ENCODE data around the gene RTN4R. TPM values are rescaled to one million over a fixed set of nuclear protein-coding genes. Genes with fewer than 3 reads are reported as not detected.

The RTN4R gene
- total RNA-seq, 1 donor from 2014 or later = 2.9 TPM

DNA sequence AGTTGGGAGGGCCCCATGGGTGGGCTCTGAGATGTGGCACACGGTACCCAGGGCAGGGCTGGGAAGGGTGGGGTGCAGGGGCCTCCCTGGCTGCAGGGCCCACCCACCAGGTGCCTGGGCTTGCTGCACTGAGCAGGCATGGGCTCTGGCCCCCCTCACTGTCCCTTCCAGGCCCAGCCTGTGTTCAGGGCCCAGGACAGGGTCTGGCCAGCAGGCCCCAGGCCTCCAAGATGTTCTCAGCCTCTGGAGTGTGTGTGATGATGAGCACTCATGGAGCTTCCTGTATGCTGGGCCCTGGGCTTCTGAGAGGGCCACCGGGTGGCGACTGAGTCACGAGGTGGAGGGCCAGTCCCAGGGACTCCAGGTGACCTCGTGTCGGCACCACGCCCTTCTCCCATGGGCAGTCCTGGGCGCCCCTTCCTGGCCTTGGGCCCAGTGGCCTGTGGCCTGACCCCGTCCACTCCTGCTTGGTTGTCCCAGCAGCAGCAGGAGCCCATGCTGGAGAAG, 61.4 kb downstream of the RTN4R start:
- no peak for FAIRE-seq
- no peaks in the 10 kb centered on the region for H3K36me3 Mint-ChIP-seq (ENCODE audit: low read depth, unreplicated experiment)

GRCh38 chr22:20205964-20206708, 62.0 kb downstream of the RTN4R start:
- TF ChIP-seq EZH2 (IDR thresholded peaks at IDR 0.05; ENCODE audit: insufficient read depth, low read length) = no peak
- TF ChIP-seq, protein P1, sequence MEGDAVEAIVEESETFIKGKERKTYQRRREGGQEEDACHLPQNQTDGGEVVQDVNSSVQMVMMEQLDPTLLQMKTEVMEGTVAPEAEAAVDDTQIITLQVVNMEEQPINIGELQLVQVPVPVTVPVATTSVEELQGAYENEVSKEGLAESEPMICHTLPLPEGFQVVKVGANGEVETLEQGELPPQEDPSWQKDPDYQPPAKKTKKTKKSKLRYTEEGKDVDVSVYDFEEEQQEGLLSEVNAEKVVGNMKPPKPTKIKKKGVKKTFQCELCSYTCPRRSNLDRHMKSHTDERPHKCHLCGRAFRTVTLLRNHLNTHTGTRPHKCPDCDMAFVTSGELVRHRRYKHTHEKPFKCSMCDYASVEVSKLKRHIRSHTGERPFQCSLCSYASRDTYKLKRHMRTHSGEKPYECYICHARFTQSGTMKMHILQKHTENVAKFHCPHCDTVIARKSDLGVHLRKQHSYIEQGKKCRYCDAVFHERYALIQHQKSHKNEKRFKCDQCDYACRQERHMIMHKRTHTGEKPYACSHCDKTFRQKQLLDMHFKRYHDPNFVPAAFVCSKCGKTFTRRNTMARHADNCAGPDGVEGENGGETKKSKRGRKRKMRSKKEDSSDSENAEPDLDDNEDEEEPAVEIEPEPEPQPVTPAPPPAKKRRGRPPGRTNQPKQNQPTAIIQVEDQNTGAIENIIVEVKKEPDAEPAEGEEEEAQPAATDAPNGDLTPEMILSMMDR (IDR thresholded peaks at IDR 0.05; ENCODE audit: insufficient read depth, low read depth, low read length) = no peak
- Mint-ChIP-seq H3K27me3 (ENCODE audit: low read depth, unreplicated experiment) (peaks cover 1% of the 10 kb centered on the region), H3K27ac (ENCODE audit: unreplicated experiment) (peak overlapping the region; percentile 66), H3K36me3 (ENCODE audit: low read depth, unreplicated experiment) (no peaks in the 10 kb centered on the region), H3K4me1 (ENCODE audit: low read depth, unreplicated experiment) (peaks cover 14% of the 10 kb centered on the region), H3K4me3 (ENCODE audit: unreplicated experiment) (no peak overlapping the region), H3K9me3 (ENCODE audit: unreplicated experiment) (no peaks in the 10 kb centered on the region)
- Histone ChIP-seq H2AFZ (ENCODE audit: low read depth, low read length) (peak overlapping the region; percentile 50), H3K4me2 (ENCODE audit: low read length) (peak overlapping the region; percentile 81), H3K27me3 (ENCODE audit: insufficient read depth, low read length) (no peaks in the 10 kb centered on the region), H3K4me1 (ENCODE audit: insufficient read depth, low read length) (peaks cover 28% of the 10 kb centered on the region), H3K36me3 (ENCODE audit: insufficient read depth, low read length) (no peaks in the 10 kb centered on the region), H3K27ac (ENCODE audit: low read depth, low read length) (peak overlapping the region; percentile 40), H4K20me1 (ENCODE audit: insufficient read depth, low read length) (no peaks in the 10 kb centered on the region), H3K79me2 (ENCODE audit: insufficient read depth, low read length) (no peaks in the 10 kb centered on the region), H3K4me3 (ENCODE audit: insufficient read depth, low read depth, low read length) (peak overlapping the region; percentile 52), H3K9me3 (ENCODE audit: insufficient read depth, low read depth, low read length) (no peaks in the 10 kb centered on the region), H3K9ac (ENCODE audit: low read length) (peak overlapping the region; percentile 78)
- FAIRE-seq (no peak), DNase-seq (ENCODE audit: low read depth) (peak; percentile 22)

More for the DNA sequence above, 61.4 kb downstream of the RTN4R start:
- Histone ChIP-seq H3K9me3 (ENCODE audit: insufficient read depth, low read depth, low read length) (no peaks in the 10 kb centered on the region), H3K27ac (ENCODE audit: low read depth, low read length) (peak overlapping the region; percentile 40), H2AFZ (ENCODE audit: low read depth, low read length) (peak overlapping the region; percentile 50), H3K27me3 (ENCODE audit: insufficient read depth, low read length) (no peaks in the 10 kb centered on the region), H4K20me1 (ENCODE audit: insufficient read depth, low read length) (no peaks in the 10 kb centered on the region), H3K9ac (ENCODE audit: low read length) (peak overlapping the region; percentile 78), H3K4me2 (ENCODE audit: low read length) (peak overlapping the region; percentile 81), H3K4me3 (ENCODE audit: insufficient read depth, low read depth, low read length) (peak overlapping the region; percentile 52), H3K79me2 (ENCODE audit: insufficient read depth, low read length) (no peaks in the 10 kb centered on the region), H3K36me3 (ENCODE audit: insufficient read depth, low read length) (no peaks in the 10 kb centered on the region), H3K4me1 (ENCODE audit: insufficient read depth, low read length) (peaks cover 30% of the 10 kb centered on the region)
- no peak for TF ChIP-seq EZH2 (IDR thresholded peaks at IDR 0.05; ENCODE audit: insufficient read depth, low read length)
- TF ChIP-seq, protein P1 (IDR thresholded peaks at IDR 0.05; ENCODE audit: insufficient read depth, low read depth, low read length) = no peak
- DNase-seq (ENCODE audit: low read depth) = no peak
- Mint-ChIP-seq H3K4me1 (ENCODE audit: low read depth, unreplicated experiment) (peaks cover 14% of the 10 kb centered on the region), H3K27ac (ENCODE audit: unreplicated experiment) (no peak overlapping the region), H3K4me3 (ENCODE audit: unreplicated experiment) (no peak overlapping the region), H3K27me3 (ENCODE audit: low read depth, unreplicated experiment) (no peaks in the 10 kb centered on the region), H3K9me3 (ENCODE audit: unreplicated experiment) (no peaks in the 10 kb centered on the region)
